Measurements from ENCODE around the gene RUNX2.

Gene RUNX2

GRCh38 chr6:45677381-45678284 is 349.5 kb downstream of the RUNX2 start:
- no peak for DNase-seq (ENCODE audit: low read depth)

- no peak for DNase-seq (ENCODE audit: low read depth)
Measured at GRCh38 chr6:45678285-45678607, 350.1 kb downstream of the RUNX2 start.

GRCh38 chr6:45679163-45679562 is 351.0 kb downstream of the RUNX2 start:
- DNase-seq (ENCODE audit: low read depth) = no peak

- no peak for DNase-seq (ENCODE audit: low read depth)
Measured at GRCh38 chr6:45679631-45680030, 351.5 kb downstream of the RUNX2 start.

GRCh38 chr6:45681860-45682511 is 353.9 kb downstream of the RUNX2 start:
- DNase-seq (ENCODE audit: low read depth) = no peak

- no peak for DNase-seq (ENCODE audit: low read depth)
Measured at GRCh38 chr6:45684476-45684875, 356.3 kb downstream of the RUNX2 start.

GRCh38 chr6:45685076-45685475 is 356.9 kb downstream of the RUNX2 start:
- no peak for DNase-seq (ENCODE audit: low read depth)

- no peak for DNase-seq (ENCODE audit: low read depth)
Measured at GRCh38 chr6:45686841-45687569, 358.9 kb downstream of the RUNX2 start.

GRCh38 chr6:45687570-45687969 is 359.4 kb downstream of the RUNX2 start:
- no peak for DNase-seq (ENCODE audit: low read depth)

GRCh38 chr6:45688180-45688579 is 360.1 kb downstream of the RUNX2 start:
- DNase-seq (ENCODE audit: low read depth) = no peak

GRCh38 chr6:45689926-45690615 is 361.9 kb downstream of the RUNX2 start:
- no peak for DNase-seq (ENCODE audit: low read depth)

- DNase-seq (ENCODE audit: low read depth) = no peak
Measured at GRCh38 chr6:45690846-45691245, 362.7 kb downstream of the RUNX2 start.

GRCh38 chr6:45691426-45691825 is 363.3 kb downstream of the RUNX2 start:
- DNase-seq (ENCODE audit: low read depth) = no peak

GRCh38 chr6:45692021-45692420 is 363.9 kb downstream of the RUNX2 start:
- no peak for DNase-seq (ENCODE audit: low read depth)

GRCh38 chr6:45696738-45697137 is 368.6 kb downstream of the RUNX2 start:
- no peak for DNase-seq (ENCODE audit: low read depth)

GRCh38 chr6:45697605-45698004 is 369.5 kb downstream of the RUNX2 start:
- DNase-seq (ENCODE audit: low read depth) = no peak

GRCh38 chr6:45698046-45698445 is 369.9 kb downstream of the RUNX2 start:
- DNase-seq (ENCODE audit: low read depth) = no peak

- no peak for DNase-seq (ENCODE audit: low read depth)
Measured at GRCh38 chr6:45699663-45700062, 371.5 kb downstream of the RUNX2 start.

- DNase-seq (ENCODE audit: low read depth) = no peak
Measured at GRCh38 chr6:45702849-45703739, 375.0 kb downstream of the RUNX2 start.

GRCh38 chr6:45704056-45704800 is 376.1 kb downstream of the RUNX2 start:
- no peak for DNase-seq (ENCODE audit: low read depth)
